ENCODE measurements around the gene PPP2R5B.

Gene PPP2R5B

GRCh38 chr11:64883575-64883974, 40.9 kb upstream of the PPP2R5B start:
- TF ChIP-seq, protein P1, sequence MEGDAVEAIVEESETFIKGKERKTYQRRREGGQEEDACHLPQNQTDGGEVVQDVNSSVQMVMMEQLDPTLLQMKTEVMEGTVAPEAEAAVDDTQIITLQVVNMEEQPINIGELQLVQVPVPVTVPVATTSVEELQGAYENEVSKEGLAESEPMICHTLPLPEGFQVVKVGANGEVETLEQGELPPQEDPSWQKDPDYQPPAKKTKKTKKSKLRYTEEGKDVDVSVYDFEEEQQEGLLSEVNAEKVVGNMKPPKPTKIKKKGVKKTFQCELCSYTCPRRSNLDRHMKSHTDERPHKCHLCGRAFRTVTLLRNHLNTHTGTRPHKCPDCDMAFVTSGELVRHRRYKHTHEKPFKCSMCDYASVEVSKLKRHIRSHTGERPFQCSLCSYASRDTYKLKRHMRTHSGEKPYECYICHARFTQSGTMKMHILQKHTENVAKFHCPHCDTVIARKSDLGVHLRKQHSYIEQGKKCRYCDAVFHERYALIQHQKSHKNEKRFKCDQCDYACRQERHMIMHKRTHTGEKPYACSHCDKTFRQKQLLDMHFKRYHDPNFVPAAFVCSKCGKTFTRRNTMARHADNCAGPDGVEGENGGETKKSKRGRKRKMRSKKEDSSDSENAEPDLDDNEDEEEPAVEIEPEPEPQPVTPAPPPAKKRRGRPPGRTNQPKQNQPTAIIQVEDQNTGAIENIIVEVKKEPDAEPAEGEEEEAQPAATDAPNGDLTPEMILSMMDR (IDR thresholded peaks at IDR 0.05; ENCODE audit: borderline replicate concordance, control extremely low read depth, extremely low read depth, insufficient read depth, missing control alignments): no peak
- DNase-seq (ENCODE audit: low spot score): no peak
- in situ Hi-C loops (cut with MboI; ENCODE audit: low sequenced_read_pairs, unreplicated experiment): no loop called here

- DNase-seq (ENCODE audit: low spot score): no peak
- in situ Hi-C loops (cut with MboI; ENCODE audit: low sequenced_read_pairs, unreplicated experiment): no loop called here
- TF ChIP-seq, protein P1 (IDR thresholded peaks at IDR 0.05; ENCODE audit: borderline replicate concordance, control extremely low read depth, extremely low read depth, insufficient read depth, missing control alignments): no peak
Measured at GRCh38 chr11:64884019-64884418, 40.5 kb upstream of the PPP2R5B start.

GRCh38 chr11:64885367-64886286, 38.9 kb upstream of the PPP2R5B start:
- DNase-seq (ENCODE audit: low spot score): no peak
- in situ Hi-C loops (cut with MboI; ENCODE audit: low sequenced_read_pairs, unreplicated experiment): no loop called here
- TF ChIP-seq, protein P1 (IDR thresholded peaks at IDR 0.05; ENCODE audit: borderline replicate concordance, control extremely low read depth, extremely low read depth, insufficient read depth, missing control alignments): no peak

DNA sequence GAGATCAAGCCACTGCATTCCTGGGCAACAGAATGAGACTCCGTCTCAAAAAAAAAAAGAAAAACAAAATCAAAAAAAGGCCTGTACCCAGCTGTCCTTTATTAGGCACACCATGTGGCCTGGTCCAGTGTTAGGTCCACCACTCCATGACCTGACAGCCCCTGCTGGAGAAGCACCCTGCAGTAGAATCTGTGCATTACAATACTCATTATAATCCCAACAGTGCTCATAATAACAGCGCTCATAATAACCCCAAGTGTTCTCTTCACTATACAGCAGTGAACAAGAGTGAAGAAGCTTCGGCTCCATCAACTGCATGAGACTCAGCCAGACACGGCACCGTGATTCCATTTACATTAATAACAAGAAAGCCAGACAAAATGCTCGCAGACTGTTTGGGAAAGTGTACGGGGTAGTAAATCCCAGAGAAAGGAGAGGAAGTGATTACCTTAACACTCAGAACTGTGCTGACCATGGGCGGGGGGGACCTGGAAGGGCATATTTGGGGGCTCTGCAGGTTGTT, 37.2 kb upstream of the PPP2R5B start:
- TF ChIP-seq, protein P1 (IDR thresholded peaks at IDR 0.05; ENCODE audit: borderline replicate concordance, control extremely low read depth, extremely low read depth, insufficient read depth, missing control alignments): no peak
- in situ Hi-C loops (cut with MboI; ENCODE audit: low sequenced_read_pairs, unreplicated experiment): no loop called here
- DNase-seq (ENCODE audit: low spot score): no peak

DNA sequence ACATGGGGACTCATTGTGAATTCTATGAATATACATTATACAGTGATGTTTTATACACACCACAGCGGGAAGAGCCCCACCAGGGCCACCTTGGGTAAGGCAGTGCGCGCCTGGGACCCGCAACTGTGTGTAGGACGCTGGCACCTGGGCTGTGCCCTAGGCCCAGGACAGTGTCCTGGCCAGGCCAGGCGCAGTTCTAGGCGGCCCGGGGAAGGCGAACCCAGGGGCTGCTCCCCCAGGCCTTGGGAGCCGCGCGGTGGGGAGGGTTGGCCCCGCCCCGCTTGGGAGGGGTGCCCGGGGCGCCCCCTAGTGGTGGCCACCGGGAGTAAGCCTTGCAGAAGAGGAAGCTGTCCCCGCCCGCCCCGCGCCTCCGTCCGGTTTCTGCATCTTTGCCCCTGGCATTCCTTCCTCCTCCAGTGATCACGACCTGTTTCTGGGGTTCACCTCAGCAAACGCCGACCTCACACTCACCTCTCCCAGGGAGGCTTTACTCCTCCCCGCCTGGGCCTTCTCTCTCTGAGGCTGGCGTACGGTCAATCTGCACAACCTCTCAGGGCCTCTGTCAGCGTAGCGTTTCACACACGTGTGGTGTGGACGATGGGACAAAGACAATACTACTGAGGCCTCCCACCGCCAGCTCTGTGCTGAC, 36.6 kb upstream of the PPP2R5B start:
- DNase-seq (ENCODE audit: low spot score): peak; percentile 94

DNA sequence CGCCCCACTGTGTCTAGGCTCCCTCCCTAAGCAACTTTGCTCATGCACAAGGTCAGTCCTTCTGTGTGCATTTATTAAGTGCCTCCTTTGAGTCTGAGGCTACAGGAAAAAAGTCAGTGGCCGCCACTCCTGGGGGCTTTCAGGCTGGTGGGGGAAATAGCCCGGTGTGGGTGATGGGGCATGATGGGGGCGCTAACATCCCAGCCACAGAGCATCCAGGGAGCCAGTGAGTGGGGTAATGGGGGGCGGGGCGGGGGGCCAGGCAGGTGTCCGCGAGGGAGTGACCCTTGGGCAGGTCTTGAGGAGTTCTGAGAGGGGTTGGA, 36.1 kb upstream of the PPP2R5B start:
- DNase-seq (ENCODE audit: low spot score): no peak
- TF ChIP-seq, protein P1 (IDR thresholded peaks at IDR 0.05; ENCODE audit: borderline replicate concordance, control extremely low read depth, extremely low read depth, insufficient read depth, missing control alignments): no peak
- in situ Hi-C loops (cut with MboI; ENCODE audit: low sequenced_read_pairs, unreplicated experiment): no loop called here

More for the DNA sequence above, 36.6 kb upstream of the PPP2R5B start:
- TF ChIP-seq, protein P1 (IDR thresholded peaks at IDR 0.05; ENCODE audit: borderline replicate concordance, control extremely low read depth, extremely low read depth, insufficient read depth, missing control alignments): peak; percentile 80
- in situ Hi-C loops (cut with MboI; ENCODE audit: low sequenced_read_pairs, unreplicated experiment): no loop called here

Data from GM13976 (cell line).